NCI-H2171 treated with DMSO at 0.1 percent for 48 hours (cell line): ENCODE measurements around the gene RNF145.
"Not testable (repeated sequence)": the region's sequence is repeated elsewhere in the genome, so short reads cannot be mapped to it uniquely, and the experiment has no call there.

Experiments
- DNase-seq: peaks from one replicate; lab custom pipeline; 2025; lab: John Stamatoyannopoulos, UW

RNF145 gene

DNA sequence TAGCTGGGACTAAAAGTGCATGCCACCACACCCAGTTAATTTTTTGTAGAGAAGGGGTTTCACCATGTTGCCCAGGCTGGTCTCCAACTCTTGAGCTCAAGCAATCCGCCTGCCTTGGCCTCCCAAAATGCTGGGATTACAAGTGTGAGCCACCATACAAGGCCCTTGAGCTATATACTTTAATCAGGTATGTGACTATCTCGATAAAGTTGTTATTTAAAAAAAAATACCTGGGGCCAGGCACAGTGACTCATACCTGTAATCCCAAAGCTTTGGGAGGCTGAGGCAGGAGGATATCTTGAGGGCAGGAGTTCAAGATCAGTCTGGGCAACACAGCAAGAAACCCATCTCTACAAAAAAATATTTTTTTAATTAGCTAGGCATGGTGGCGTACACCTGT is 19.2 kb downstream of the RNF145 start:
- DNase-seq: no peak

DNA sequence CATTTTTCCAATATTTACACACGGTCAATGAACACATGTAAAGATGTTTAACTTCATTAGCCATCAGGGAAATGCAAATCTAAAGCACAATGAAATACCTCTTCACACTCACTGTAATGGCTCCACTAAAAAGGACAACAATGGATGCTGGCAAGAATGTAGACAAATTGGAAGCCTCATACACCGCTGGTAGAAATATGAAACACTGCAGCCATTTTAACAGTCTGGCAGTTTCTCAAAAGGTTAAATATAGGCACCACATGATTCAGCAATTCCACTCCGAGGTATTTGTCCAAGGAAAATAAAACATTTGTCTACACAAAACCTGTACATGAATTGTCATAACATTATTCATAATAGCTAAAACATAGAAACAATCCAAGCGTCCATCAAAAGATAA is 20.0 kb downstream of the RNF145 start:
- no peak for DNase-seq

DNA sequence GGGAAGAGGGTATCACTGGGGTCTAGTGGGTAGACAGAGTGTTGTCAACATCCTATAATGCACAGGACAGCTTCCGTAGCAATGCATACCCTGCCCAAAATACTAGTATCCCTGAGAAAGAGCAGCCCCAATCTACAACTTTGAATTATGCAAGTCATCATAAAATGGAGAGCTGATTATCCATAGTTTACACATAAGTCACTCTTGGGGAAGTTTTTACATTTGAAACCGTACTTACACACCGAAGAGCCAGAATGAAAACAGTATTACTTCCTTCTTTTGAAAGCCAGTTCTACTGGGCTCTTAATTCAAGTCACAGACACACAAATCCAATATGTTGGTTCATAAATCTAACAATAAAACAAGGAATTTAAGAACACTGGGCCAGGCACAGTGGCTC is 21.6 kb downstream of the RNF145 start:
- DNase-seq: no peak

DNA sequence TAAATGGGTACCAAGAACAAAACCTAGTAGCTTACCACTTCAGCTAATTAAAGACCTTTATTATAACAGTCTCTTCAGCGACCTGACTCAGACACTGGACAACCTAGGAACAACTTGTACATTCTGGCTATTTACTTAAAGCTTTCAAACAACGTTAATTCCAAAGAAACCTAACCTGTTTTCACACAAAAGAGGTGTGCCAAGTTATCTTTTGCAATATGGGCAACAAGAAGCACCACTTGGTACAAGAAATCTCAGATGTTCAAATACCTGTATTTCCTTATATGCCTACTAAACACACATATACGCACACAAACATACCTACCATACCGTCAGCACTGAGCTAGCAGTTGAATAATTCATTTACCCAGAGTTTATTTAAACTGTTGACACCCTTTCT is 23.0 kb downstream of the RNF145 start:
- no peak for DNase-seq

DNA sequence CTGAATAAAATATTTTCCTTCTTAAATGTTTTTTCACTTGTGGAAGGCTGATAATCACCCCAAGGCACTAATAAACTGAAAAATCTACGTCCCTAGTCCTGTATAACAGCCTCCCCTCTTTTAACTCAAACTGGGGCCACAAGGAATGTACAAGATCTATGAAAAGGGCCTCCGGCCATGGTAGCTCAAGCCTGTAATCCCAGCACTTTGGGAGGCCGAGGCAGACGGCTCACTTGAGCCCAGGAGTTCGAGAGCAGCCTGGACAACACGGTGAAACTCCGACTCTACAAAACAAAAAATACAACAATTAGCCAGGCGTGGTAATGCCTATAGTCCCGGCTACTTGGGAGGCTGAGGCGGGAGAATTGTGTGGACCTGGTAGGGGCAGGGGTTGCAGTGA is 23.6 kb downstream of the RNF145 start:
- DNase-seq: no peak

DNA sequence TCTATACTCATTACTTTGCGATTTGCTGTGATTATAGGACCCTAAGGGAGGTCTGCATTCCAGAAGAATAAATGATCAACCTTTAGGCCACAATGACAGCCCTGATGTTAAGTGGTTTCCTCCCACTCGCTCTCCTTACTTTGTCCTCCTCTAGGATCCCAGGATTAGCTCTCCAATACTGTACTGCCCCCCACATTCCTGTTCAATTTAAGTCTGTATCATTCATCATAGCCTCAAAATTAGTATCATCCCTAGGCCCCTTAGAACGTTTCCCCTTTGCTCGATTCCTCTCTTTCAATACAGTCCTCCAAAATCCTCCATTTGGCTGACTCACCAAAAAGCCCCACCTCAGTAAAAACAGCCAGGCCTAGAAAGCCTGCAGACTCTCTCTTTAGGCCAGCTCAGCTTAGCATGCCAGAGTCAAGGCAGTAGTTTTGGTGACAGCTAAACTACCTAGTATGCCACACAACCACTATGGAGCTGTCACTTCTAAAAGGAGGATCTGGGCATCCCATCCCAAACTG is 24.4 kb downstream of the RNF145 start:
- DNase-seq: no peak

DNA sequence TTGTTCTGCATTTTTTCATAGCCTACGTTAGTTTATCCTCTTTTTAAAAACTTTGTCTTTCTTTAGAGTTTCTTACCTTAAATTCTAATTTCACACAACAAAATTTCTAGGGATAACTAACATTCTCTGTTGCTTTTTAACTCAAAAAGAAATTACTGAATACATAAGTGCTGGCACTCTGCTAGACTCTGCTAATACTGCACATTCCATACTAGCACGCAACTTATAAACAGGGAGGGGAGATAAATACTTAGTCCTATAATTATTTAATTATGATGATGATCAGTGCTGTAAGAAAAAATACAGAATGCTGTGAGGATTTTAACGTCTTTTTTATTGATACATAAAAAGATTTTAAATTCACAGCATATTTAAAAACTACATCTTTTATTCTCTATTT is 25.1 kb downstream of the RNF145 start:
- no peak for DNase-seq

DNA sequence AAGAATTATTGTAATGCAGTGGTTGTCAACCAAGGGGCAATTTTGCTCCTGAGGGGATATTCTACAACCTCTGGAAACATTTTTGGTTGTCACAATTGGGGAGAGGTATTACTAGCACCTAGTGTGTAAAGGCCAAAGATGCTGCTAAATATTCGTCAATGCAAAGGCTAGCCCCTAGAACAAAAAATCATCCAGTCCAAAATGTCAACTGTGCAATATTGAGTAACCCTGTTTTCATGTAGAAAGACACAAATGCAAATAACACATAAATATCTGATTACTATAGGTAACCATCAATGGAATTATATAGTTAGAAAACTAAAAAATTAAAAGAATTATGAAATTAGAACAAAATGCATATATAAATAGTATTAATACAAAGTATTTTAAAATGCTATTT is 26.1 kb downstream of the RNF145 start:
- DNase-seq: no peak

DNA sequence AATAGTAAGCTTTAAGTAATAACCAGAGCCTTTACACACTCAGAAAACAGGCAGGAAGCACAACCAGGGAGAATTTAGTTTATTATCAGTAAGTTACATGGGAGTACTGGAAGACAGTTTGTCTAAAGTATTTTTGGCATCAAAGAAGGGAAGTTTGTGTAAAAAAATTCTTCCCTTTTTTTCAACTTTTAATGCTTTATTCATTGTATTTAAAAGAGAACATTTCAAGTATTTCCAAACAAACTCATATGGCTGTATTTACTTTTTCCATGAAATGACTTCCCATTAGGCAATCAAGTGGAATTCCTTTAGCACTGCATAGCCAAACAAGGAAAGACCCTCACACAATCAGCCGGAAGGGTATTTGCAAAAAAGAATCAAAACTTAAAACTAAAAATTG is 26.7 kb downstream of the RNF145 start:
- DNase-seq: no peak

DNA sequence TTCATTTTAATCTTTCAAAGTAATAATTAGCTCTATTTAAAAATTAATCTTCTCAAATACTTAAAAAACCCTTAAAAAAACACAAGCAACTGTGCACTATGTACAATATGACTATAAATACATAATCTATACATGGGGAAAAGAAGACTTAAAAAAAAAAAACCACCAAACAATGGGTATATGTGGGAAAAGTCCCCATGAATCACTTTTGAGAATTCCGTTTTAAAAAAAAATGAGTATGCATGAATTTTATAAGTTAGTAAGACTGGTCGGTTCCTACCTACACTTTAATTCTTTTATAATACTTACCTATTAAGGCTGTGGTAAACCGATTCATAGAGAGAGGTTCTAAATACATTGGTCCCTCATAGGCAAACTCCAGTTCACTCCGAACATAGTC is 27.7 kb downstream of the RNF145 start:
- DNase-seq: no peak

DNA sequence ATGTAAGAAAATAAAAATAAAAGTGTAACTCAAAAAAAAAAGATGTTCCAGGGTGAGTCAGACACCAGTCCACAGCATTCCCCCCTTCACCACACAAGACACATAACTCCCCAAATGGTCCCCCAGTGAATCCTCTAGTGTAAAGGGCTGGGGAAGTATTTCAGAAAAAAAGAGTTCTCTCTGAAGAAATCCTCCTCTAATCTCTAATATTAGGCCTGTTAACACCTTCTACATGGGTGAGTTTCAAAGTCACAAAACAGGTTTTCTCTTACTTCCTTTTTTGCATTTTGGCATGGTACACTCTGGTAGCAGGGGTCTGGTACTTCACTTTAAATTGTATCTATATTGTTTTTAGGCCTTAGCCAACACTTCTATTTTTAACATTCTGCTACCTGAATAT is 28.2 kb downstream of the RNF145 start:
- DNase-seq: no peak

DNA sequence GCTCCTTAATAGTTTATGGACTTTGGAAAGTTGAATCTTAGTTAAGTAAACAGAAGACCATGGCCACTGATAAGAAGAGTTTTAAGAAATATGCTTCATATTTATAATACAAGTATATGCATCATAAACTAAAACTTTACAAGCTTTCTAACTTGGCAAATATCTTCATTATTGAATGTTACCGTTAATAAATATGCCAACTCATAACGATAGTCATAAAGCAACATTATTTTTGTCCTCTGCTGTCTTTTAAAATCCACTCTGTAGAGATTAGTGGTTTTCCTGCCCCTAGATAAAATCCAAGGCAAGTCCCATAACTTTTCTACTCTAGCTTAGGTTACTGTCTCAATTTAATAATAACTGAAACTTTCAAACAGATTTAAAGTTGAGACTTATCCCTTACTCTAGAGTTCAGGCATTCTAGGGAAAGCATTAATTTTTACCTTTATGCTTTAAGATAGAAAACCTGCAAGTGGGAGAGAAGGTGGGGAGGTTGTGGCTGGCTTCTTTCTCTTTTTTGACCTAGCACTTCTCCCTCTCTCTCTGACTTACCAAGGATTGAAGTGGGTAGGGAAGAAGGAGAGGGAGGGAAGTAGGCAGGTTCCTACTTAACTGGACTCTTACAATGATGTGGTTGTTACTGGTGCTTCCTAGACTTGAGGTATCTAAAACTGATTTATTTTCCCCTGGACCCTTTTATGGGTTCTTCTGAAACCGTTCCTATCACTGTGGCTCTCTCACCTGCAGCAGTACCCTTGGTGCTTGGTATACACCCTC is 29.6 kb downstream of the RNF145 start:
- DNase-seq: no peak

DNA sequence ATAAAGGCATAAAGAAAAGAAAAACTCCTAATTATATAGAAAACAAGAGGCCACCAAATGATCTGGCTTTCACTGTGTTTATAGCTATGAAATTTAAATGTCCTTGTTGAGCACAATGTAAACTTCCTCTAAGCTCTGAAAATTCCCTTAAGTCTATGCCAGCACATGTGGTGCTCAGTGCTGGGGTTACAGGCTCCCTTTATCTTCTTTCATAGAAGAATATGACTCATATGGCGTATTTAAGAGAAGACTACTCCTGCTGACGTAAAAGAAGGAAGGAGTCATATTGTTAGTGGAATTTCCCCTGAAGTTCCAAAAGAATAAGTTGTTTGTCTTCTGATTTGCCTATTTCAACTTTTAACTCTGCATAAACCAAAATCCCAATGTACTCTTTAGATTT is 30.4 kb downstream of the RNF145 start:
- DNase-seq: no peak

DNA sequence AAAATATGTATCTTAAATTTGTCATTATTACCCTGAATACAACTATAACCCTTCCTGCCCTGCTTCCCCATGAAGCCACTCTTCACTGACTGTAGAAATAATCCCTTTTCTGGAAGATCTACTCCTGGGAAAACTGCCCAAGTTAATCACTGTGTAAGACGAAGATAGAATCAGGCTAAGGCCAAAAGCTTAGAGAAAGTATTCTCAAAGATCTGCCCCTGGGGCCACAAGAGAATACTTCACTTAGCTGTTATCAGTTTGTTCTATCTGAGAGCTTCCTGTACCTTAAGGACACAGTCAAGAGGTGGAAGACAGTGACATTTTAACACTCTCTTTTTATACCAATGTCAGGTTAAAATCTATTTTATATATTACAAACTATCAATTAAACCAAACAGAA is 33.8 kb downstream of the RNF145 start:
- DNase-seq: no peak

DNA sequence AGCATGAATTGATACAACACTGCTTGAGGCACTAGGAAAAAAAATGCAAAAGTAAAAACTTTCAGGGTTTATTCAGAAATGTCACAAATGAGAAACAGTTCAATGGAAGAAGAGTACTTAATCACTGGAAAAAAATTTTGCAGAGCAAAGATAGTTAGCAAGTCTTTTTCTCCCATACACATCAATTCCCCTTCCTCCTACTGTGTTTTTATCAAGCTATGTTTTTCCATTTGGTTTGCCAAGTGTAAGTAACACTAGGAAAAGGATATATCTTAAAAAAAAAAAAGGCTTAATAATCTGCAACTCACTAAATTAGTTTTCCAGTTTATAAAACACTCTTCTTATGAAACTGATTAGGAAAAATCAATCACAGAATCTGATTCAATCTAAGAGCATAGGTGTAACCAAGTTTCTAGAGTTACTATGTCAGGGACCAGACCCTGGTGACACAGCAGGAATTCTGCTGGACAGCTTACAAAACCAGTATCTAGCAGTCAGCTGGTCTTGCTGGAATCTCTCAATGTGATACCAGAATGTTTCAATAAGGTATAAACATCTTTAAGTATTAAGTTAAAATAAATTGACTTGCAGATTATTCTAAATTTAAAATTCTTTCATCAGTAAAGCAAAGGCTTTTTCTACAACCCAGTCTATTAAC is 34.7 kb downstream of the RNF145 start:
- no peak for DNase-seq

DNA sequence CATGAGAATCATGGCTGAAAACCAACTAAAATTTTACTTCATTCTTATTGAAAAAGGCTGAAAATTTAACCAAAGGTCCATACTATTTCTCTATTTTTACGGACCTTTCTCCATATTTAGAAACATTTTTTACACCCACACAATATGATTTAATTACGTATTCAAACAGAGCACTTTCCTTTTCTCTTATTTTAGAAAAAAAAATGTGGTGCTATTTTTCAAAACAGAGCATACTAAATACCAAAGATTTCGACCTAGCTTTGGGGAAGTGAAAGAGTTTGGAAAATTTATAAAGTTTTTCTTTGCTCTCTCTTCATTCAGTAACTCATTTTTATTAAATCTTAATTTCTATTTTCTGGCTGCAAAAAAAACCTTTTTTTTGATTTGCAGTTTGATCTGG is 38.1 kb downstream of the RNF145 start:
- no peak for DNase-seq

DNA sequence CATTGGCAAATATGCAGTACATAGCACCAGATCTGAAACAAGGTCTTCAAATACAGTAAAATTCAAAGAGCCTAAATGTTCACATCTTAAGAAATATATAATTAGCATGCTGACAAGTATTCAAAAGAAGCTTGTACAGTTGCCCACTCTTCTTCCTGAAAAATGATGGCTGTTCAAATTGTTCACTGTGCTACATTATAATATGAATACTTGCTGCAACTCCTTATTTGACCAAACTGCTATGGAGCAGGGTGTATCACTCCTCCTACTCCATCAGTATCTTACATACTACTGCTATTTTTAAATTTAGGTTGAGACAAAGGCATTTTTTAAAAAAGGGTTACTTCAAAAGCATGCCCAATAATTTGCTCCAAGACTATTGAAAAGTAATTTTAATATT is 39.3 kb downstream of the RNF145 start:
- no peak for DNase-seq

DNA sequence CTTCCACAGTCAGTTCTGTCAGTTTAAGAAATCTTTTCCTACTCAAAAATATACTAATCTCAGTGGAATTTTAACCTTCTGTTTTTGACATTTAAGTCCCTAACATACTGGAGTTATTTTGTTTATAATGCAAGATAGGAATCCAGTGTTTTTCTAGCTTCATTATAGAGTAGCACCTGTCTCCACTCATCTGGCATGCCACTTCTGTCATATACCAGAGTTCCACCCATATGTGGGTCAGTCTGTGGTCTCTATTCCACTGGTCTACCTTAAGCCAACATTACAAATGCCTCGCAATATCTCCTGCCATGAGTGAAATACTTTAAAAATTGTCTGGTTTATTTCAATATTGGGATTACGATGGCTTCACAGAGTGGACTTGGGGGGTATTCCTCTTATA is 42.9 kb downstream of the RNF145 start:
- no peak for DNase-seq

DNA sequence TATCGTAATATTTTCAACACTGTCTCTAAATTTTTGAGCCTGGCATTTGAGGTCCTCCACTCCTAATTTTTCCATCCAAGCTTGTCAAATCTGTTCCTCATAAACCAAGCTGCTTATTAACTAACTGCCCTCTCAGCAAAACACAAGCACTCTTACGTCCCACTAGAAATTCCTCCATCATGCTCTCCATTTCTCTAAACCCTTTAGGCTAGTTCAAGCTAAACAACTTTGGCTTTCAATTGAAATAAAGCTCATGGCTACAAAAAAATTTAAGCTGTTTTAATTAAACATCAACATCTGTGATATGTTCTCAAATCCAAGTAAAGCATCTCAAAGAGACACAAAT is 45.7 kb downstream of the RNF145 start:
- DNase-seq: no peak

DNA sequence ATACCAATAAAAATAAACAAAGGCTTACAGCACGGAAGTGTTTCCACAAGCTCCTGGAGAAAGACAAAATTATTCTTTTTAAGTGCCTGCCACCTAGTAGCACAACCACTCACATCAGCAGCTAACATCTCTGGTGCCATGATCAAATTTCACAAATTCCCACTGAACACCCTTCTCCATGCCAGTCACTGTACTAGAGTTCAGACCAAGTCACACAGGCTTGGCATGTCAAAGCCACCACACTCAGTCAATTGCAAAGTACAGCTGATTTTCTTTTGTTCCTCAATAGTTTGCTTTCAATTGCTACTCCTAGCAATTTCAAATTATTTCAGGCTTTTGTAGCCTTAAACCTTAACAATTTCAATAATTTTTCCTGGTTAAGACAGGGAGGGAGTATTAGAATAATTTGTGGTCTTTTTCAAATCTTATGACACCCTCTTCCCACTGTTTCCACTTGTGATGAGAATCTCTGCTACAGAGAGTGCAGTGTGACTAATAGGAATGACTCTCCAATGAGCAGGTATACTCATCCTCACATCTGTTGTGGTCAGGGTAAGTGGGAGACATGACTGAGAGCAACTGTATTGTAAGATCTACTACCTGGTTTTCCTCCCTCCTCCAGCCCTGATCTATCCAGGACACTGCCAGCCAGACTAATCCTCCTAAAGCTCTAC is 46.2 kb downstream of the RNF145 start:
- peak; percentile 47 for DNase-seq

DNA sequence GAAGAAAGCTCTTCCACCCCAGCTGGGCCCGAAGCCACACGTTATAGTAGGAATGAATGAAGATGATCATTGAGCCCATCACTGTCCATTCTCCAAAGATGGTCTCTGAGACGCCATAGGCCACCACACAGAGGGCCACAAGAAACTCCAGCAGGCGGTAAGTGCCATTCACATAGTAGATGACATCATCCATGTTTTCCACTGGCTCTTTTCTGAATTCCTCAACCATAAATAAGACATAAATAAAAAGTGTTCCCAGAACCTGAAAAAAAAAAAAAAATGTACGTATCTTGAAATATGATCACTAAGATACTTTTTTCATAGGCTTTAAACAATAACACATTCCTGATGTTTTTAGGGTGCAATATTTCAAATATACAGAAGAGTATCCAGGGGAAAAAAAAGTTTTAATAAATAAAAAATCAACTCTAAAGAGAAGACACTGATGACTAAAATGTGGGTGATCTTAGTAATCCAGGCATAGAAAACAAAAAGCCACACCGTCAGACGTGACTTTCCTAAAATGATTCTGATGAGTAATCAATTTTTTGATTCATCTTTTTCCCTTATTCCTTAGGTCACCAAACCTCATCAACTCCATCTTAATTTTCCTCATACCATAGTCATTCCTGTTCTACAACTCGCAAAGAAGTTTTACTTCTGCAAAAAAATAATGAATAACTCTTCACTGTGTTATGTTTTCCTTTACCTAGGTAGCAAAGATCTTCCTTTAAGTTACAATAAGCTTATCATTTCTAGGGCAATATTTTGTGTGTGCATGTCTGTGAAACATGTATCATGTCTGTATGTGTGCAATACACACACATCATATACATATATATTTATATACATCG is 47.8 kb downstream of the RNF145 start:
- peak; percentile 64 for DNase-seq

DNA sequence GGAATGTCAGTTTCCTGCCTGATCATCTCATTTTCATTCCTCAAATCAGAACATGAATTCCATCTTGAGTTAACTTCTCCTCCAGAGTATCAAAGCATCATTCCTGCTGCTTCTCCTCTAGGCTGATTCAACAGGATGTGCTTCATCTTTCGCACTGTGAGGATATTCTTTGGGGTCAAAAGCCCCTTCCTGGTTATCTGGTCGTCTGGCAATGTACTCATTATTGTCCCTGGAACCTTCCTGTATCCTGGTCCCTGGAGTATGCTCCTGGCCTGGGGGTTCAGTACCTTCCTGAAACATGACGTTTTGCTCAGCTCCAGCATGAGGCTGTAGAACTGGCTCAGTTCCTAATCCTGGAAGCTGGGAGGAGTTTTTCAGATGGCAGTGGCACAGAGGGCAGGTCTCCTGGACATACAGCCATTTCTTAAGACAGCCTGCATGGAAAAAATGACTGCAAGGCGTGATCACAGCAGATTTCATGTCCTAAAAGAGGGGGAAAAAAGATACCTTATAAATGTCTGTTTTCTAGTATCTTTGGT is 50.7 kb downstream of the RNF145 start:
- DNase-seq: not testable (repeated sequence)
